ENCODE data around the gene EPC2.

DNA sequence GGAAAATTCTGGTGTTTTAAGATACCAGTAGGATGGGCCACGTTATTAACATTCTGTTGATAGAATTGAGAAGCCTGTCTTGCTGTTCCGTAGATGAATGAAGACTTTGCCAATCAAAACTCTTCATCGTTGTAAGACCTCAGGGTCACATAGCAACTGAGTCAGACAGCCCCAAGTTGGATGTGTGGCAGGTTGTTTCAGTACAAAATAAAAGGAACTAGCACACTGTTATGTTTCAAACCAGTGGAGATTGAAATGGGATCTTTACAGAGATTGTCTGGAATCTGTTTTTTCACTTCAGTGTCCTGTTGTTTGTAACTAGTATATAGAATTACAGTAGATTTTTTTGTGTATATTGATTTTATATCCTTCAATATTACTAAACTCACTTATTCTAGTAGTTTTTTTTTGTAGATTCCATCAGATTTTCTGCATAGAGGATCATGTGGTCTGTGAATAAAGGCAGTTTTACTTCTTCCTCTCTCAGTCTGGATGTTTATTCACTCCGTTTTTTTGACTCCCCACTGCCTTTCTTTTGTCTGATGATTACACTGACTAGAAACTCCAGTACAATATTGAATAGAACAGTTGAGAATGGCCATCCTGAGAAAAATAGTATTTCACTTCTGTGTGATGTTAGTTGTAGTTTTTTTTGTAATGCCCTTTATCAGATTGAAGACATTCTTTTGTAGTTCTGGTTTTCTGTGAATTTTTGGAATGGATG lies 22.7 kb downstream of the EPC2 start:
- TF ChIP-seq CTCF (IDR thresholded peaks at IDR 0.05) (no peak), EZH2 (IDR thresholded peaks at IDR 0.05) (no peak), EZH2phosphoT487 (IDR thresholded peaks at IDR 0.05) (no peak)
